BLaER1 (cell line): ENCODE results near the gene NIT1.

ENCODE experiments used
- H3K27ac ChIP-seq: shearing (Covaris generic); formaldehyde crosslinking; 2 replicates; pipeline ENCODE4 v1.8.1; 2022
- H3K27me3 ChIP-seq: shearing (Covaris generic); formaldehyde crosslinking; 2 replicates; pipeline ENCODE4 v1.8.1; 2022
- H3K36me3 ChIP-seq: shearing (Covaris generic); formaldehyde crosslinking; 2 replicates; pipeline ENCODE4 v1.8.1; 2022
- H3K4me1 ChIP-seq: shearing (Covaris generic); formaldehyde crosslinking; 2 replicates; pipeline ENCODE4 v1.8.1; 2022
- H3K4me2 ChIP-seq: shearing (Covaris generic); formaldehyde crosslinking; 2 replicates; pipeline ENCODE4 v1.8.1; 2022
- H3K4me3 ChIP-seq: shearing (Covaris generic); formaldehyde crosslinking; 2 replicates; pipeline ENCODE4 v1.8.1; 2022
- H3K9ac ChIP-seq: shearing (Covaris generic); formaldehyde crosslinking; 2 replicates; pipeline ENCODE4 v1.8.1; 2022
- H3K9me3 ChIP-seq: shearing (Covaris generic); formaldehyde crosslinking; 2 replicates; pipeline ENCODE4 v1.8.1; 2022
- H4K20me1 ChIP-seq: shearing (Covaris generic); formaldehyde crosslinking; 2 replicates; pipeline ENCODE4 v1.8.1; 2022
- Cebpa-rat ChIP-seq: shearing (Covaris generic); IDR thresholded peaks from 2 replicates; pipeline ENCODE4 v1.8.1; 2022

NIT1 gene

DNA sequence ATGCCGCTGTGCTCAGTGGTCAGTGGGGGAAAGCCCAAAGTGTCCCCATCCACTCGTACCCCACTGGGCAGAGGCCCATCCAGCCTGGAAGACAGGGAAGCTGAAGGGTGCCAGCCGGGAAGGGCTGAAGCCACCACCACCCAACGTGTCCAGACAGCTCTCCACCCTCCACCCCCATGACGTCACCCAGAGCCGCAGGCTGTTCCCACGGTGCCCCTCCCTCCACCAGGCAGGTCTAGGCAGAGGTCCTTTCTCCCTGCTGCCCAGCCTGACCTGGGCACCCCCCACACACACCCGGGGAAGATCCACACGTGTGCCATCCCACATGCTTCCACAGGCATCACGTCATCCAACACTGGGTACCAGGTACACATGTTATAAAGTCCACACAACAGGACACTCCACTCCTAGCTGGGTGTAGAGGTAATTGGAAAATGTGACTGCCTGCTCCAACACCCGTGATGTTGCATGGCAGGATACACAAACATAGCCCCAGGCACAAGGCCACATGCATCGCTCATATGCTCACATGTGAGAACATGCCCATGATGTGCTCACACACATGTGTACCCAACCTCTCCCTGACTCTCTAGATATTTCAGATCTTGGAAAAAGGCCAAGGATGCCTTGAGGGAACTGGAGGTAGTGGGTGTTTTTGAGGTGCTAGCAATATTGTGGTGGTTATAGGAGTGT is 43.1 kb upstream of the NIT1 start:
- Histone ChIP-seq H3K9me3 (no peaks in the 10 kb centered on the region), H3K9ac (no peak overlapping the region), H4K20me1 (no peaks in the 10 kb centered on the region), H3K27ac (no peak overlapping the region), H3K4me3 (no peak overlapping the region), H3K4me2 (no peak overlapping the region), H3K36me3 (no peaks in the 10 kb centered on the region), H3K4me1 (peaks cover 24% of the 10 kb centered on the region), H3K27me3 (no peaks in the 10 kb centered on the region)
- TF ChIP-seq Cebpa-rat, result no peak

DNA sequence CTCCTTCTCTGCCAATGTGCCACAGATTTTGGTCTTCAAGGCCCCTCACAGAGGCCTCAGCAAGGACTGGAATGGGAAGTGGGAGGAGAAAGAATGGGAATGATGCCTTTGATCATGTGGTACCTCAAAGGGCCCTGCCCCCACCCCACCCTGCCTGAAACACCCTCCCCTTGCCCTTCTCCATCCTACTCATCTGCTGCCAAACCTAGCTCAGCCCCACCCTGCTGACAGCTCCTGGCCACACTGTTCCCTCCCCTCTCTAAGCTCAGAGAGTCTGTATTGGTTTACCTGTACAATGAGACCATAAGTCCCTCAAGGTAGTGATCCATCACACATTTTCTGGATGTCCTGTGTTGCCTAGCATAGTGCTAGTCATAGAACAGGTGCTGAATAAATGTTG is 41.5 kb upstream of the NIT1 start:
- Histone ChIP-seq H3K9me3 (no peaks in the 10 kb centered on the region), H3K27ac (no peak overlapping the region), H3K4me1 (peaks cover 8% of the 10 kb centered on the region), H3K4me2 (no peak overlapping the region), H3K9ac (no peak overlapping the region), H3K36me3 (no peaks in the 10 kb centered on the region), H4K20me1 (no peaks in the 10 kb centered on the region), H3K4me3 (no peak overlapping the region), H3K27me3 (no peaks in the 10 kb centered on the region)
- TF ChIP-seq Cebpa-rat, result no peak

DNA sequence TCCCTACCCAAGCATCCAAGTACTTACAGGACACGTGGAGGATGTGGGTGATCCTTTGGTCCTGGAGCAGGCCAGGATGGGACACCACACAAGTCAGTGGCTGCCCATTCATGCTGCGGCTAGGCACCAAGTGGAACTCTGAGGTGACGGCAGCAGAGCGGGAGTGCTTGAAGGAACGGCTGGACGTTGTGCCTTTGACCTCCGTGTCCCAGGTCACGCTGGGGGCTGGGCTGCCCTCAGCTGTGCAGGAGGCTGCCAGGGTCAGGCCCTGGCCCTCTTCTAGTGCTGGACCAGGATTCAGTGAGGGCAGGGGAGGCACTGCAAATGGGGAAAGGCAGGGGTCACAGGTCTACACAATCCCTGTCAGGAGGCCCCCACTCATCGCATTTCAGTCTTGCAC is 40.5 kb upstream of the NIT1 start:
- H3K36me3 ChIP-seq, result no peaks in the 10 kb centered on the region
- H3K4me2 ChIP-seq, result no peak overlapping the region
- TF ChIP-seq Cebpa-rat, result no peak
- H3K9ac ChIP-seq, result no peak overlapping the region
- H3K4me1 ChIP-seq, result no peaks in the 10 kb centered on the region
- H3K9me3 ChIP-seq, result no peaks in the 10 kb centered on the region
- H3K27me3 ChIP-seq, result no peaks in the 10 kb centered on the region
- no peak overlapping the region for H3K4me3 ChIP-seq
- H3K27ac ChIP-seq, result no peak overlapping the region
- no peaks in the 10 kb centered on the region for H4K20me1 ChIP-seq

DNA sequence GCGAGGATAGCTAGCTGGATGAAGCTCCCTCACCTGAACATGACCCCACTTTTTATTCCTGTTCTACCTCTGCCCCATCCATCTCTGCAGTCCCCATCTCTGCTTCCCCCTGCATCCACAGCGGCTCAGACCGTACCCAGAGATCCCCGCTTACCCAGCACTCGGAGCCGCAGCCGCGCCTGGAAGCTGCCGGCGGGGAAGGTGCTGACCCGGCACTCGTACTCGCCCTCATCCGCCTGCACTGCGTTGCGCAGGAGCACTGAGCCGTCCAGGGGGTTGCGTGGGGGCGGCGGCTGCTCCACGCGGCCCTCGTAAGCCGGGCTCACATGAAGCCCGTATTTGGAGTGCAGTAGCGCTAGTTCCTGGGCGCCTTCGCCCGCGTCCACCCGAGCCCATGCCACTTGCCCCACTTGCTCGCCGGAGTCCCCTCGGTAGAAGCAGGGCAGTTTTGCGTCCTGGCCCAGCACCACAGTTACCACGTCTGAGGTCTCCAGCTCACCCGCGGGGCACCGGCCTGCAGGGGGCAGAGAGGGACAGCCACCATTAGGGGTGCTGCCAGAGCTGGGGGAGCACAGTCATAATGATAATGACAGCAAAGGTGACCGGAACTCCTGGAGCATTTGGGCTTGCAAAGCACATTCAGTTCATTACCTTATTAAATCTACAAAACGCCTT is 38.3 kb upstream of the NIT1 start:
- Histone ChIP-seq H3K9me3 (no peaks in the 10 kb centered on the region), H3K27ac (no peak overlapping the region), H3K4me1 (no peaks in the 10 kb centered on the region), H3K9ac (no peak overlapping the region), H4K20me1 (no peaks in the 10 kb centered on the region), H3K27me3 (no peaks in the 10 kb centered on the region), H3K4me2 (no peak overlapping the region), H3K4me3 (no peak overlapping the region), H3K36me3 (no peaks in the 10 kb centered on the region)
- no peak for TF ChIP-seq Cebpa-rat

DNA sequence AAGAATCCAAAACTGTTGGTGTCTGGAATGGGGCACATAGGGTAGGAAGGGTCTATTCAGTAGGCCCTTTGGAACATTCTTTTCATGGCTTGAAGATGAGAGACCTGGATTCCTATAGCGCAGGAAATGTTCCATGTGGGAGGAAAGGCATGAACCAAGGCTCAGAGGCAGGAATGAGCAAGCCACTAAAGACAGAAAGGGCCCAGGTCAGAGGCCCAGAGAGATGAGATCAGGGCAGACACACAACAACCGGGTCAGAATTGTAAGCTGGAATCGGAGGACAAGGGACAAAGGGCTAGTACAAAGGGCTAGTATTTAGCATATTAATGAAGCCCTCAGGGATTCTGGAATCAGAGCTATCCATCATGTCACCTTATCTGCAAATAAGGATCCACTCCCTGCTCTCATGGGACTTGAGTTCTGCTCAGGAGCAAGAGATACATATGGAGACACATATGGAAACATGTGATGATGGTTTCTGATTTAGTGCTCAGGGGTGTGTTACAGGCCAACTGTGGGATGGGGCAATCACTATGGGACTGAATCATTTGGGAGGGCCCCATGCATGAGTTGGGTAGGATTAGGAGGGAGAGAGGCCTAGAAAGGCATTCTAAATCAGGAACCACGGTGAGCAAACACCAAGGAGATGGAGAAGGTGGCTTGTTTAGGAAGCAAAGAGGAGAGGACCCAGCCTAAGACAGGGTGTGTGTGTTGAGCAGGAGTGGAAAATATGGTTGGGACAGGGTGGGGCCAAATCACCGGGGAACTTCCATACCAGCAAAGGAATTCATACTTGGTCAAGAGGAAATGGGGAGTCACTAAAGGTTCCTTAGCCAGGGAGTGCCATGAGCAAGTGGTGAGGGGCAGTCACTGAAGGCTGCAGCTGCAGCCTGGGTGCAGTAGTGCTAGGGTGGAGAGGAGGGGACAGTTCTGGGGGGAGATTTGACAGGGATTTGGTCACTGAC is 37.2 kb upstream of the NIT1 start:
- no peaks in the 10 kb centered on the region for H4K20me1 ChIP-seq
- H3K27ac ChIP-seq, result no peak overlapping the region
- H3K36me3 ChIP-seq, result no peaks in the 10 kb centered on the region
- no peak overlapping the region for H3K4me2 ChIP-seq
- H3K4me1 ChIP-seq, result no peaks in the 10 kb centered on the region
- TF ChIP-seq Cebpa-rat, result no peak
- H3K27me3 ChIP-seq, result no peaks in the 10 kb centered on the region
- H3K9me3 ChIP-seq, result no peaks in the 10 kb centered on the region
- no peak overlapping the region for H3K9ac ChIP-seq
- H3K4me3 ChIP-seq, result no peak overlapping the region

GRCh38 chr1:161081519-161081918 is 36.4 kb upstream of the NIT1 start:
- no peaks in the 10 kb centered on the region for H3K27me3 ChIP-seq
- no peak overlapping the region for H3K27ac ChIP-seq
- H3K9ac ChIP-seq, result no peak overlapping the region
- no peaks in the 10 kb centered on the region for H3K9me3 ChIP-seq
- H3K4me3 ChIP-seq, result no peak overlapping the region
- TF ChIP-seq Cebpa-rat, result no peak
- H3K4me2 ChIP-seq, result no peak overlapping the region
- no peaks in the 10 kb centered on the region for H3K4me1 ChIP-seq
- H3K36me3 ChIP-seq, result no peaks in the 10 kb centered on the region
- no peaks in the 10 kb centered on the region for H4K20me1 ChIP-seq

DNA sequence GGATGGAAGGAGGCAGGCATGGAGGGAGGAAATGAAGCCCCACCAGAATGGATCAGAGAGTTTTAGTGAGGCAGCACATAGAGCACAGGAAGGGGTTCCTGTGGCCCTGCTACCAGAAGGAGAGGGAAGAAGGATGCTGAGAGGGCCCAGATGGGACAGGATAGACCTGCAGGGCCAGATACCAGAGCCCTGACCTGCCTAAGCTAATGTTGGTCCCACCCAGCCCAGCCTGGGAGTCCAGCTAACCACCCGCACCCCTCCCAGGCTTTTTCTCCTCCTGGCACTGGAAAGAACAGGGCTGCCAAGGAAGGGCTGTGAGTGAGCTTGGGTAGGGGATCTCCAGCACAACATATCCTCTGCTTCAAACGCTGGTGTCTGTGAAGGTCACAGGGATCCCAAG is 35.4 kb upstream of the NIT1 start:
- H3K36me3 ChIP-seq, result no peaks in the 10 kb centered on the region
- H3K4me2 ChIP-seq, result no peak overlapping the region
- TF ChIP-seq Cebpa-rat, result no peak
- no peaks in the 10 kb centered on the region for H3K4me1 ChIP-seq
- no peaks in the 10 kb centered on the region for H3K27me3 ChIP-seq
- H3K4me3 ChIP-seq, result no peak overlapping the region
- no peaks in the 10 kb centered on the region for H3K9me3 ChIP-seq
- H3K27ac ChIP-seq, result no peak overlapping the region
- no peak overlapping the region for H3K9ac ChIP-seq
- no peaks in the 10 kb centered on the region for H4K20me1 ChIP-seq

DNA sequence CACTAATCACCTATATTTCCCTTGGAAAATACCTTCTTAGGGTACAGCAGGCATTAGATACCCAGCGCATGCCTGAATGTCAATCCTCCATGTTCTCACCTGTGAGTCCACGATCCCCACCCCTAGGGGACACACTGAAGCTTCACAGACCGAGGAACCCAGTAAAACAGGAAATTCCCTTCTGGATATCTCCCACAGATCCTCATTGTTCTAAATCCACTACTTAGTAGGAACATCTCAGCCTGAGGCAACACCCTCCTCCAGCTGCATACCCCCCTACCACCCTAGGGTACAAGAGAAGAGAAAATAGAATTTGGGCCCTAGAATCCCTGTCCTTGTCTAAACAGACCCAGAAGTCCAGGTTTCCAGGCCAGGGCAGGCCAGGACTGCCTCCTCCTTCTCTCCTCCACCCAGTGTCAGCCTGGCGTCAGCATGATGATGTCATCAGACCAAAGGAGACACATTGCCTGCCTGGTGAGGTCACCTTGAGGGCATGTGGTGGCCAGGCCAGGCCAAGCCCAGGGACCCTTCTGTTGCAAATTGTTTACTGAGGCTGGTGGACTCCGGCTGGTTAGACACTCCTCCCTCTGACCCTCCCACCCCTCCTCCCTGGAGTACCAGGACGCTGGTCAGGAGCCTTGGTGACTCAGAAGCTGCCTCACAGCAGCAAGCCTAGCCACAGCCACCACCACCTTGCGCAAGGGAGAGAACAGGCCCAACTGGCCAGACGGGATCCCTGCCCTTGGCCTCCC is 34.7 kb upstream of the NIT1 start:
- Histone ChIP-seq H3K4me2 (no peak overlapping the region), H3K4me3 (no peak overlapping the region), H3K9ac (no peak overlapping the region), H3K9me3 (no peaks in the 10 kb centered on the region), H3K4me1 (no peaks in the 10 kb centered on the region), H3K27ac (no peak overlapping the region), H4K20me1 (no peaks in the 10 kb centered on the region), H3K27me3 (no peaks in the 10 kb centered on the region), H3K36me3 (no peaks in the 10 kb centered on the region)
- no peak for TF ChIP-seq Cebpa-rat

DNA sequence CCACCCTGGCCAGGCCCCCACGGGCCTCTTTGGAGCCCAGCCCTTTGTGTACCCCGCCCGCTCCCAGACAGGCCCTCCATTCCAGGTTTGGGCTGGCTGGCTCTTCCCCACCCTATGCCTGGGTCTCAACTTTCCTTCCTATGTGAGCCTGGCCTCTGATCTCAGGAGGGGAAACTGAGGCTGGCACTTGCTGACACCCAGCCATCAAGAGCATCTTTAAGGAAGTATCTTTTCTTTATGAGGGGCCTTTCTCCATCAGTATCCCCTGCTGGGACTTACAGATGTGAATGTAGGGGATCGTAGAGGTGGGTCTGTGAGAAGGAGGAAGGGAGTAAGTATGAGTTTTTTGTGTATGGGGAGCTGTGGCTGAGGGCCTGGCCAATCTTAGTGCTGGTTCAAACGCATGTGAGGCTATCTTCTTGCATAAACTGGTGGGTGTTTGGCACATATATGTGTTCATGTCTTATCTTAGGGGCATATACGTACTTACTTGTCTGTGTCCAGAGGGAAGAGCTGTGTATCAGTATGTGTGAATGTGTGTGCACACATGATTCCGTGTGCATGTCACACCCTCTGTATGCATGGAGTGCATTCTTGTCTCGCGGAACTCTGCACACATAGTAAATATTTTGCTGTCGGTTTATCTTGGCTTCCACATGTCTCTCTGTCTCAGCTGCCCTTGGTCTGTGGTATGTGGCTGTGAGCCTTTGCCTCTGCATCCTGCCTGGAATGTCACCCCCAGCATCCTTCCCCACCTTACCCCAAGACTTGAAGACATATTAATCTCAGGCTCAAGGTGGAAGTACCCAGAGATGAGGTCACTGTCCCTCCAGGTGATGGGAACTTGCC is 33.9 kb upstream of the NIT1 start:
- no peaks in the 10 kb centered on the region for H3K36me3 ChIP-seq
- no peak overlapping the region for H3K27ac ChIP-seq
- H3K4me2 ChIP-seq, result no peak overlapping the region
- H3K4me3 ChIP-seq, result no peak overlapping the region
- no peaks in the 10 kb centered on the region for H3K4me1 ChIP-seq
- no peak overlapping the region for H3K9ac ChIP-seq
- no peaks in the 10 kb centered on the region for H4K20me1 ChIP-seq
- H3K27me3 ChIP-seq, result no peaks in the 10 kb centered on the region
- TF ChIP-seq Cebpa-rat, result no peak
- no peaks in the 10 kb centered on the region for H3K9me3 ChIP-seq
